ENCODE results near the gene TMEM51. TPM values are rescaled to one million over a fixed set of nuclear protein-coding genes. Genes with fewer than 3 reads are reported as not detected.

TMEM51 gene
- total and polyA plus RNA-seq, 9 of the 15 experiments (the other 6 are each of a cell fraction or from before 2014, with no cell fraction given) = 0.06 to 1.4 (median 0.58) TPM

GRCh38 chr1:15152318-15153183, 996 bp upstream of the TMEM51 start (continued):
- peak; percentile 66; the same call in 1 of the 2 replicates for TF ChIP-seq DEAF1 (CRISPR knock-in tag; IDR thresholded peaks at IDR 0.05)
- peak; percentile 90 for TF ChIP-seq LEF1 (IDR thresholded peaks at IDR 0.05)
- peak; percentile 29 for TF ChIP-seq NEUROD1 (IDR thresholded peaks at IDR 0.05; ENCODE audit: borderline replicate concordance, low read depth, low read length, partially characterized antibody)
- TF ChIP-seq HNRNPLL (IDR thresholded peaks at IDR 0.05; ENCODE audit: low read depth, low read length, poor library complexity, severe bottlenecking) = no peak
- TF ChIP-seq CHD1 (IDR thresholded peaks at IDR 0.05; ENCODE audit: low read length) = no peak
- TF ChIP-seq ZNF217 (CRISPR knock-in tag; IDR thresholded peaks at IDR 0.05) = no peak
- no peak for TF ChIP-seq TGIF2 (CRISPR knock-in tag; IDR thresholded peaks at IDR 0.05)
- no peak for TF ChIP-seq FOXJ3 (CRISPR knock-in tag; IDR thresholded peaks at IDR 0.05)
- no peak for TF ChIP-seq MEIS2 (IDR thresholded peaks at IDR 0.05; ENCODE audit: partially characterized antibody)
- no peak for TF ChIP-seq KLF6 (CRISPR knock-in tag; IDR thresholded peaks at IDR 0.05; ENCODE audit: borderline replicate concordance)
- TF ChIP-seq ZFP36 (IDR thresholded peaks at IDR 0.05; ENCODE audit: low read depth, low read length, partially characterized antibody) = peak; percentile 8
- no peak for TF ChIP-seq ZBTB43 (CRISPR knock-in tag; IDR thresholded peaks at IDR 0.05)
- TF ChIP-seq RBFOX2 (IDR thresholded peaks at IDR 0.05; ENCODE audit: low read depth, low read length) = no peak
- no peak for TF ChIP-seq NFYB (IDR thresholded peaks at IDR 0.05; ENCODE audit: extremely low read depth, insufficient read length)
- TF ChIP-seq ZNF282 (CRISPR knock-in tag; IDR thresholded peaks at IDR 0.05) = no peak
- peak; percentile 48; the same call in 1 of the 2 replicates for TF ChIP-seq ATF7 (IDR thresholded peaks at IDR 0.05)
- no peak for TF ChIP-seq ZC3H4 (CRISPR knock-in tag; IDR thresholded peaks at IDR 0.05; ENCODE audit: borderline replicate concordance)
- TF ChIP-seq KLF10 (CRISPR knock-in tag; IDR thresholded peaks at IDR 0.05) = no peak
- TF ChIP-seq ZNF3 (CRISPR knock-in tag; IDR thresholded peaks at IDR 0.05) = no peak
- TF ChIP-seq ZNF175 (CRISPR knock-in tag; IDR thresholded peaks at IDR 0.05; ENCODE audit: low read depth) = no peak
- TF ChIP-seq U2AF1 (optimal IDR thresholded peaks at IDR 0.05; ENCODE audit: low read depth, low read length) = no peak
- TF ChIP-seq BRF1 (IDR thresholded peaks at IDR 0.05; ENCODE audit: borderline replicate concordance, extremely low read depth, insufficient read length) = no peak
- TF ChIP-seq GTF2A2 (tag; IDR thresholded peaks at IDR 0.05) = no peak
- no peak for TF ChIP-seq ZNF717 (CRISPR knock-in tag; IDR thresholded peaks at IDR 0.05)
- TF ChIP-seq CC2D1A (IDR thresholded peaks at IDR 0.05) = 0 out of 2 replicates have a peak, but pooled peaks have one; percentile 53
- no peak for TF ChIP-seq PPARD (CRISPR knock-in tag; IDR thresholded peaks at IDR 0.05)
- peak; percentile 24; the same call in 1 of the 2 replicates for TF ChIP-seq CTBP1 (IDR thresholded peaks at IDR 0.05; ENCODE audit: borderline replicate concordance)
